SH-SY5Y (cell line): Measurements from ENCODE around the gene GAGE12C.
"Not testable (repeated sequence)": the region's sequence is repeated elsewhere in the genome, so short reads cannot be mapped to it uniquely, and the experiment has no call there.

Source experiments
- GATA2 ChIP-seq: IDR thresholded peaks from 2 replicates; pipeline ENCODE4 v1.6.1; 2011; ENCODE audit warnings: mild to moderate bottlenecking, low read depth, low read length
- GATA3 ChIP-seq: IDR thresholded peaks from 2 replicates; pipeline ENCODE4 v1.6.1; 2011; ENCODE audit warnings: low read depth, mild to moderate bottlenecking, low read length, moderate library complexity

The GAGE12C gene

GRCh38 chrX:49531877-49532276 is at the start of gene GAGE12C:
Gene GAGE12C (plus strand): TSS chrX:49532177. CDS start chrX:49533332, 1,155 bp downstream.
- not testable (repeated sequence) for TF ChIP-seq GATA3, GATA2

GRCh38 chrX:49541433-49541832 is 9.5 kb downstream of the GAGE12C start, which contains the start of gene GAGE12D:
Gene GAGE12D (plus strand): TSS chrX:49541733. CDS start chrX:49542888, 1,155 bp downstream.
- not testable (repeated sequence) for TF ChIP-seq GATA2, GATA3

GRCh38 chrX:49550989-49551388 is 19.0 kb downstream of the GAGE12C start, which contains the start of gene GAGE12E:
Gene GAGE12E (plus strand): TSS chrX:49551289. CDS start chrX:49552444, 1,155 bp downstream.
- not testable (repeated sequence) for TF ChIP-seq GATA3, GATA2

- TF ChIP-seq GATA3, GATA2: not testable (repeated sequence)
Observed at GRCh38 chrX:49560542-49560941, 28.6 kb downstream of the GAGE12C start, which contains the start of gene GAGE12F. Gene GAGE12F (plus strand): TSS chrX:49560842. CDS start chrX:49561997, 1,155 bp downstream.

- TF ChIP-seq GATA3, GATA2: not testable (repeated sequence)
Observed at GRCh38 chrX:49570100-49570499, 38.1 kb downstream of the GAGE12C start, which contains the start of gene GAGE12G. Gene GAGE12G (plus strand): TSS chrX:49570400. CDS start chrX:49571555, 1,155 bp downstream.

- TF ChIP-seq GATA2, GATA3: not testable (repeated sequence)
Observed at GRCh38 chrX:49579649-49580048, 47.7 kb downstream of the GAGE12C start, which contains the start of gene GAGE12H. Gene GAGE12H (plus strand): TSS chrX:49579949. CDS start chrX:49581104, 1,155 bp downstream.
